HepG2 (cell line): ENCODE results near the gene FAM118A. TPM values are rescaled to one million over a fixed set of nuclear protein-coding genes. Genes with fewer than 3 reads are reported as not detected.

Experiments
- ARHGAP35 ChIP-seq: sonication (generic); formaldehyde crosslinking; IDR thresholded peaks from 2 replicates; pipeline ENCODE4 v1.9.0; 2022; ENCODE audit warnings: mild to moderate bottlenecking, inconsistent platforms, moderate library complexity, missing genetic modification reagents, borderline replicate concordance
- ARID5B ChIP-seq: IDR thresholded peaks from 2 replicates; pipeline ENCODE4 v1.4.0; 2020; ENCODE audit warnings: mild to moderate bottlenecking, missing genetic modification reagents
- CERS6 ChIP-seq: sonication (generic); formaldehyde crosslinking; IDR thresholded peaks from 2 replicates; pipeline ENCODE4 v1.5.0; 2020; ENCODE audit warnings: missing genetic modification reagents
- ELF3 ChIP-seq: IDR thresholded peaks from 2 replicates; pipeline ENCODE4 v1.6.1; 2016; ENCODE audit warnings: missing genetic modification reagents, missing compliant biosample characterization
- HMGA1 ChIP-seq: sonication (generic); formaldehyde crosslinking; conservative IDR thresholded peaks from 2 replicates; pipeline ENCODE4 v1.4.0; 2020; ENCODE audit warnings: missing genetic modification reagents
- HOXA9 ChIP-seq: sonication (generic); formaldehyde crosslinking; IDR thresholded peaks from 2 replicates; pipeline ENCODE4 v1.8.1; 2022; ENCODE audit warnings: missing genetic modification reagents, mild to moderate bottlenecking, moderate library complexity, borderline replicate concordance
- KDM3A ChIP-seq: IDR thresholded peaks from 2 replicates; pipeline ENCODE4 v1.6.1; 2018; ENCODE audit warnings: low read depth, missing compliant biosample characterization
- NFRKB ChIP-seq: fragments of 450-650 bp; IDR thresholded peaks from 2 replicates; pipeline ENCODE4 v1.6.1; 2017
- ONECUT2 ChIP-seq: sonication (generic); formaldehyde crosslinking; IDR thresholded peaks from 2 replicates; pipeline ENCODE4 v1.4.0; 2020; ENCODE audit warnings: missing genetic modification reagents
- RNF219 ChIP-seq: sonication (generic); formaldehyde crosslinking; IDR thresholded peaks from 2 replicates; pipeline ENCODE4 v1.5.0; 2020; ENCODE audit warnings: mild to moderate bottlenecking, missing genetic modification reagents
- SALL2 ChIP-seq: sonication (generic); formaldehyde crosslinking; IDR thresholded peaks from 2 replicates; pipeline ENCODE4 v1.8.1; 2023; ENCODE audit warnings: mild to moderate bottlenecking, missing genetic modification reagents, inconsistent platforms
- SIX1 ChIP-seq: sonication (generic); formaldehyde crosslinking; IDR thresholded peaks from 2 replicates; pipeline ENCODE4 v1.4.0; 2020; ENCODE audit warnings: missing genetic modification reagents, borderline replicate concordance
- TBL1XR1 ChIP-seq: fragments of 150-350 bp; IDR thresholded peaks from 2 replicates; pipeline ENCODE4 v1.6.1; 2014; ENCODE audit warnings: borderline replicate concordance, low read length; ENCODE audit not compliant: partially characterized antibody
- ZBTB21 ChIP-seq: sonication (generic); formaldehyde crosslinking; IDR thresholded peaks from 2 replicates; pipeline ENCODE4 v1.4.0; 2020; ENCODE audit warnings: missing genetic modification reagents
- ZNF326 ChIP-seq: sonication (generic); formaldehyde crosslinking; IDR thresholded peaks from 2 replicates; pipeline ENCODE4 v1.4.0; 2020; ENCODE audit warnings: missing genetic modification reagents, borderline replicate concordance
- ZNF484 ChIP-seq: sonication (generic); formaldehyde crosslinking; IDR thresholded peaks from 2 replicates; pipeline ENCODE4 v1.5.1; 2020; ENCODE audit warnings: mild to moderate bottlenecking, low read depth, missing genetic modification reagents, borderline replicate concordance
- ZNF577 ChIP-seq: sonication (generic); formaldehyde crosslinking; IDR thresholded peaks from 2 replicates; pipeline ENCODE4 v1.4.0; 2020; ENCODE audit warnings: mild to moderate bottlenecking, low read depth, missing genetic modification reagents, borderline replicate concordance
- ZNF75D ChIP-seq: sonication (generic); formaldehyde crosslinking; IDR thresholded peaks from 2 replicates; pipeline ENCODE4 v1.8.1; 2023; ENCODE audit warnings: missing genetic modification reagents, mild to moderate bottlenecking, borderline replicate concordance
- ZNF768 ChIP-seq: sonication (generic); formaldehyde crosslinking; IDR thresholded peaks from 2 replicates; pipeline ENCODE4 v1.4.0; 2020; ENCODE audit warnings: missing genetic modification reagents
- ZNF850 ChIP-seq: sonication (generic); formaldehyde crosslinking; conservative IDR thresholded peaks from 2 replicates; pipeline ENCODE4 v1.9.0; 2021; ENCODE audit warnings: mild to moderate bottlenecking, missing genetic modification reagents
- ZNF879 ChIP-seq: sonication (generic); formaldehyde crosslinking; IDR thresholded peaks from 2 replicates; pipeline ENCODE4 v1.8.1; 2023; ENCODE audit warnings: missing genetic modification reagents
- polyA plus RNA-seq, 8 experiments: library from polyadenylated mRNA; depleted of rRNA in 3 of 8; stranded (reverse) in 7 of 8; unstranded in 1 of 8; fragments of >200 nt; fragmentation: Illumina TruSeq in 4 of 8; extraction: Trizol in 4 of 8; gene quantifications; 2 replicates each; pipeline versions ENCODE4 v1.2.1 to v1.2.3, GENCODE V29; 2011 to 2016; ENCODE audit warnings: low read depth in 4 of 8, missing spikeins in 1 of 8, mixed read lengths in 1 of 8; ENCODE audit not compliant: insufficient read depth in 1 of 8
- total RNA-seq, 5 experiments: library from RNA; depleted of rRNA; stranded (reverse); fragments of >200 nt; fragmentation: Illumina TruSeq; extraction: Trizol; gene quantifications; 2 replicates each; pipeline ENCODE4 v1.2.3, GENCODE V29; 2016; ENCODE audit warnings: low read depth in 1 of 5

The FAM118A gene
- total and polyA plus RNA-seq, 2 of the 13 experiments (the other 11 are each of a cell fraction or from before 2014, with no cell fraction given), result 36.7 to 48.2 TPM

GRCh38 chr22:45268958-45269844 lies 40.5 kb upstream of the FAM118A start (continued):
- no peak for TF ChIP-seq ZNF850 (CRISPR knock-in tag)
- TF ChIP-seq ZNF879 (CRISPR knock-in tag), result no peak
- no peak for TF ChIP-seq ZNF484 (CRISPR knock-in tag)
- no peak; the same call in 1 of the 2 replicates for TF ChIP-seq KDM3A (CRISPR knock-in tag)
- TF ChIP-seq ARID5B, result no peak
- no peak for TF ChIP-seq HMGA1 (CRISPR knock-in tag)
- TF ChIP-seq ZNF768 (CRISPR knock-in tag), result no peak; the same call in 1 of the 2 replicates
- TF ChIP-seq ARHGAP35 (CRISPR knock-in tag), result no peak
- no peak for TF ChIP-seq ONECUT2 (CRISPR knock-in tag)
- no peak for TF ChIP-seq HOXA9 (CRISPR knock-in tag)
- no peak for TF ChIP-seq CERS6 (CRISPR knock-in tag)
- TF ChIP-seq ZNF75D (CRISPR knock-in tag), result no peak
- TF ChIP-seq RNF219 (CRISPR knock-in tag), result no peak
- no peak for TF ChIP-seq ZBTB21 (CRISPR knock-in tag)
- TF ChIP-seq SIX1 (CRISPR knock-in tag), result no peak
- TF ChIP-seq ZNF577 (CRISPR knock-in tag), result no peak
- TF ChIP-seq ELF3 (CRISPR knock-in tag), result peak; percentile 31; the same call in 1 of the 2 replicates
- TF ChIP-seq SALL2 (CRISPR knock-in tag), result no peak
- no peak for TF ChIP-seq NFRKB
- no peak for TF ChIP-seq TBL1XR1
- no peak for TF ChIP-seq ZNF326 (CRISPR knock-in tag)
